H9 (cell line): ENCODE data around the gene ZNF526. TPM values are rescaled to one million over a fixed set of nuclear protein-coding genes. Genes with fewer than 3 reads are reported as not detected.

Experiments
- DNase-seq: peaks from one replicate; pipeline ENCODE4 v3.0.0-alpha.2; 2017
- H2AFZ ChIP-seq: one replicate; pipeline ENCODE4 v1.6.1; 2013; ENCODE audit warnings: mild to moderate bottlenecking, low read length, control low read depth, moderate library complexity
- H2AK5ac ChIP-seq: 2 replicates; pipeline ENCODE4 v1.6.1; 2013; ENCODE audit warnings: low read length, control low read depth, mixed read lengths; ENCODE audit not compliant: insufficient read length
- H2BK120ac ChIP-seq: one replicate; pipeline ENCODE4 v1.6.1; 2013; ENCODE audit warnings: low read depth, mild to moderate bottlenecking, low read length, control low read depth, inconsistent platforms; ENCODE audit not compliant: poor library complexity, severe bottlenecking
- H2BK12ac ChIP-seq: 2 replicates; pipeline ENCODE4 v1.6.1; 2013; ENCODE audit warnings: low read length, control low read depth, mixed read lengths, low read depth; ENCODE audit not compliant: insufficient read length
- H2BK15ac ChIP-seq: 2 replicates; pipeline ENCODE4 v1.6.1; 2013; ENCODE audit warnings: low read depth, low read length, control low read depth
- H2BK20ac ChIP-seq: one replicate; pipeline ENCODE4 v1.6.1; 2013; ENCODE audit warnings: low read depth, mild to moderate bottlenecking, low read length, control low read depth, inconsistent platforms; ENCODE audit not compliant: poor library complexity, severe bottlenecking
- H2BK5ac ChIP-seq: 2 replicates; pipeline ENCODE4 v1.6.1; 2013; ENCODE audit warnings: low read length, control low read depth, mixed read lengths; ENCODE audit not compliant: insufficient read length
- H3K14ac ChIP-seq: 2 replicates; pipeline ENCODE4 v1.6.1; 2013; ENCODE audit warnings: low read length, control low read depth; ENCODE audit not compliant: insufficient read depth
- H3K18ac ChIP-seq: 2 replicates; pipeline ENCODE4 v1.6.1; 2013; ENCODE audit warnings: low read depth, mild to moderate bottlenecking, mixed read lengths, low read length, control low read depth; ENCODE audit not compliant: insufficient read length
- H3K23ac ChIP-seq: 2 replicates; pipeline ENCODE4 v1.6.1; 2013; ENCODE audit warnings: low read length, control low read depth, mixed read lengths, low read depth; ENCODE audit not compliant: insufficient read length
- H3K23me2 ChIP-seq: 2 replicates; pipeline ENCODE4 v1.6.1; 2013; ENCODE audit warnings: low read depth, mild to moderate bottlenecking, mixed read lengths, low read length, control low read depth; ENCODE audit not compliant: insufficient read length, poor library complexity, severe bottlenecking
- H3K27ac ChIP-seq: 2 replicates; pipeline ENCODE4 v1.5.1; 2013; ENCODE audit warnings: low read length, control low read depth, mixed read lengths, low read depth; ENCODE audit not compliant: insufficient read length
- H3K27me3 ChIP-seq: 2 replicates; pipeline ENCODE4 v1.6.1; 2013; ENCODE audit warnings: low read length, control low read depth, inconsistent platforms; ENCODE audit not compliant: insufficient read depth
- H3K4ac ChIP-seq: 2 replicates; pipeline ENCODE4 v1.6.1; 2013; ENCODE audit warnings: low read depth, mild to moderate bottlenecking, control low read depth, inconsistent platforms, low read length, moderate library complexity
- H3K4me1 ChIP-seq: 2 replicates; pipeline ENCODE4 v1.6.1; 2013; ENCODE audit warnings: low read length, control low read depth, inconsistent platforms; ENCODE audit not compliant: insufficient read depth
- H3K4me2 ChIP-seq: 2 replicates; pipeline ENCODE4 v1.6.1; 2013; ENCODE audit warnings: low read length, control low read depth, mixed read lengths; ENCODE audit not compliant: insufficient read length, insufficient read depth
- H3K56ac ChIP-seq: 2 replicates; pipeline ENCODE4 v1.6.1; 2013; ENCODE audit warnings: low read depth, mild to moderate bottlenecking, mixed read lengths, low read length, control low read depth; ENCODE audit not compliant: insufficient read length
- H3K79me1 ChIP-seq: 2 replicates; pipeline ENCODE4 v1.6.1; 2013; ENCODE audit warnings: low read depth, mild to moderate bottlenecking, moderate library complexity, low read length, control low read depth, inconsistent platforms; ENCODE audit not compliant: insufficient read depth, poor library complexity, severe bottlenecking
- H3K79me2 ChIP-seq: 2 replicates; pipeline ENCODE4 v1.6.1; 2013; ENCODE audit warnings: low read length, control low read depth, inconsistent platforms; ENCODE audit not compliant: insufficient read depth
- H3K9ac ChIP-seq: 2 replicates; pipeline ENCODE4 v1.6.1; 2013; ENCODE audit warnings: low read length, control low read depth, mixed read lengths; ENCODE audit not compliant: insufficient read length; ENCODE audit errors: extremely low read depth
- H3K9me3 ChIP-seq: one replicate; pipeline ENCODE4 v1.6.1; 2013; ENCODE audit warnings: low read depth, low read length, inconsistent platforms; ENCODE audit not compliant: control insufficient read depth
- H3T11ph ChIP-seq: one replicate; pipeline ENCODE4 v1.6.1; 2013; ENCODE audit warnings: mild to moderate bottlenecking, low read length, control low read depth, inconsistent platforms
- H4K20me1 ChIP-seq: one replicate; pipeline ENCODE4 v1.6.1; 2013; ENCODE audit not compliant: control insufficient read depth, insufficient read length, insufficient read depth
- H4K5ac ChIP-seq: 2 replicates; pipeline ENCODE4 v1.6.1; 2013; ENCODE audit warnings: low read depth, mild to moderate bottlenecking, mixed read lengths, low read length, control low read depth; ENCODE audit not compliant: insufficient read length
- H4K8ac ChIP-seq: replicated peaks from 2 replicates; pipeline ENCODE4 v1.6.1; 2013; ENCODE audit warnings: low read length, control low read depth, mixed read lengths, low read depth; ENCODE audit not compliant: insufficient read length
- H4K91ac ChIP-seq: 2 replicates; pipeline ENCODE4 v1.6.1; 2013; ENCODE audit warnings: low read depth, mild to moderate bottlenecking, moderate library complexity, mixed read lengths, low read length, control low read depth; ENCODE audit not compliant: insufficient read length
- H3K27ac Mint-ChIP-seq, 3 experiments: 2 replicates in 2 of 3; 3 replicates in 1 of 3; pipeline ENCODE4 v1.8.0; 2020 to 2021; ENCODE audit warnings: mixed read lengths in 3 of 3, mild to moderate bottlenecking in 1 of 3, moderate library complexity in 1 of 3
- H3K27me3 Mint-ChIP-seq: 2 replicates; pipeline ENCODE4 v1.8.0; 2021; ENCODE audit warnings: low read depth, mild to moderate bottlenecking, moderate library complexity, mixed read lengths
- H3K36me3 Mint-ChIP-seq, 3 experiments: 2 replicates in 2 of 3; 3 replicates in 1 of 3; pipeline ENCODE4 v1.8.0; 2020 to 2021; ENCODE audit warnings: low read depth in 3 of 3, mixed read lengths in 3 of 3; ENCODE audit not compliant: insufficient read depth in 1 of 3
- H3K4me1 Mint-ChIP-seq, 2 experiments: 2 replicates each; pipeline ENCODE4 v1.8.0; 2020; ENCODE audit warnings: mixed read lengths in 2 of 2
- H3K4me3 Mint-ChIP-seq, 2 experiments: 2 replicates in 1 of 2; 3 replicates in 1 of 2; pipeline ENCODE4 v1.8.0; 2020 to 2021; ENCODE audit warnings: mild to moderate bottlenecking in 2 of 2, mixed read lengths in 2 of 2, moderate library complexity in 1 of 2
- H3K9me3 Mint-ChIP-seq, 2 experiments: 2 replicates in 1 of 2; 3 replicates in 1 of 2; pipeline ENCODE4 v1.8.0; 2020; ENCODE audit warnings: mild to moderate bottlenecking in 2 of 2, mixed read lengths in 2 of 2, moderate library complexity in 1 of 2
- CTCF ChIP-seq: fragments of 200-600 bp; sonication (generic); conservative IDR thresholded peaks from 3 replicates; pipeline ENCODE4 v1.8.0; 2021; ENCODE audit warnings: antibody characterized with exemption, mild to moderate bottlenecking
- WGBS: extraction: QIAGEN DNeasy Blood & Tissue Kit; methylation state at CpG from one replicate; pipeline ENCODE4 v1.1.7; 2013; ENCODE audit warnings: missing lambda C conversion rate, low lambda C conversion rate, mixed read lengths; ENCODE audit not compliant: insufficient read length; ENCODE audit errors: extremely low coverage; 5-methylcytosine and 5-hydroxymethylcytosine counted together
- total RNA-seq: library from RNA; stranded (reverse); gene quantifications from 2 replicates; pipeline ENCODE4 v1.2.1, GENCODE V29; 2021

ZNF526 gene
- total RNA-seq, 1 experiment from 2014 or later = 20.5 TPM

GRCh38 chr19:42273407-42274064, 53.4 kb downstream of the ZNF526 start:
- Mint-ChIP-seq H3K4me1 (peaks cover 17 to 23% of the 10 kb centered on the region in 2 experiments), H3K27ac (no peak overlapping the region; a peak in 1 of 7 replicates)
- H3K79me2 ChIP-seq = no peaks in the 10 kb centered on the region

More at GRCh38 chr19:42273407-42274064, 53.4 kb downstream of the ZNF526 start:
- Histone ChIP-seq H3K4ac (no peak overlapping the region), H3K23ac (no peak overlapping the region), H2BK12ac (no peak overlapping the region), H4K91ac (no peak overlapping the region), H2AFZ (no peak overlapping the region), H3K27ac (no peak overlapping the region), H2BK15ac (no peak overlapping the region), H3K4me2 (no peak overlapping the region), H3T11ph (no peak overlapping the region), H3K23me2 (peaks cover 4% of the 10 kb centered on the region), H3K56ac (no peak overlapping the region), H3K27me3 (no peaks in the 10 kb centered on the region), H2BK5ac (no peak overlapping the region), H2BK120ac (no peak overlapping the region), H3K9ac (no peak overlapping the region), H4K20me1 (no peaks in the 10 kb centered on the region), H3K18ac (no peak overlapping the region), H3K4me1 (no peaks in the 10 kb centered on the region; the same call in 1 of the 2 replicates), H2AK5ac (no peak overlapping the region), H3K14ac (no peak overlapping the region), H2BK20ac (no peak overlapping the region), H4K8ac (no peak overlapping the region), H4K5ac (no peak overlapping the region), H3K9me3 (no peaks in the 10 kb centered on the region), H3K79me1 (no peaks in the 10 kb centered on the region)
- Mint-ChIP-seq H3K27me3 (no peaks in the 10 kb centered on the region), H3K4me3 (no peak overlapping the region; a peak in 1 of 5 replicates), H3K9me3 (no peaks in the 10 kb centered on the region; a peak in 1 of 5 replicates), H3K36me3 (peaks cover 4 to 23% (median 16%) of the 10 kb centered on the region in 3 experiments; a peak in 6 of 7 replicates)
- DNase-seq = no peak
- no peak for TF ChIP-seq CTCF
- 100% methylated on average over 3 of the region's 43 CpGs for WGBS
